Ovary (tissue), 3 donors: ENCODE results near the gene USP36.

Experiments
- POLR2A ChIP-seq: fragments of 450-650 bp; IDR thresholded peaks from one replicate; pipeline ENCODE4 v1.6.1; 2017; ENCODE audit warnings: antibody characterized with exemption, mild to moderate bottlenecking, moderate library complexity
- TF ChIP-seq, protein P1 (sequence below), 3 donors: fragments of 450-650 bp in 2 of 3; fragments of 200-600 bp in 1 of 3; IDR thresholded peaks; one replicate each; pipeline versions ENCODE4 v1.5.1 to v1.8.0; 2016 to 2022; ENCODE audit warnings: antibody characterized with exemption in 3 of 3, mild to moderate bottlenecking in 1 of 3
- donor health status: DM: no; HTN: no; CAD: no.

DNA sequence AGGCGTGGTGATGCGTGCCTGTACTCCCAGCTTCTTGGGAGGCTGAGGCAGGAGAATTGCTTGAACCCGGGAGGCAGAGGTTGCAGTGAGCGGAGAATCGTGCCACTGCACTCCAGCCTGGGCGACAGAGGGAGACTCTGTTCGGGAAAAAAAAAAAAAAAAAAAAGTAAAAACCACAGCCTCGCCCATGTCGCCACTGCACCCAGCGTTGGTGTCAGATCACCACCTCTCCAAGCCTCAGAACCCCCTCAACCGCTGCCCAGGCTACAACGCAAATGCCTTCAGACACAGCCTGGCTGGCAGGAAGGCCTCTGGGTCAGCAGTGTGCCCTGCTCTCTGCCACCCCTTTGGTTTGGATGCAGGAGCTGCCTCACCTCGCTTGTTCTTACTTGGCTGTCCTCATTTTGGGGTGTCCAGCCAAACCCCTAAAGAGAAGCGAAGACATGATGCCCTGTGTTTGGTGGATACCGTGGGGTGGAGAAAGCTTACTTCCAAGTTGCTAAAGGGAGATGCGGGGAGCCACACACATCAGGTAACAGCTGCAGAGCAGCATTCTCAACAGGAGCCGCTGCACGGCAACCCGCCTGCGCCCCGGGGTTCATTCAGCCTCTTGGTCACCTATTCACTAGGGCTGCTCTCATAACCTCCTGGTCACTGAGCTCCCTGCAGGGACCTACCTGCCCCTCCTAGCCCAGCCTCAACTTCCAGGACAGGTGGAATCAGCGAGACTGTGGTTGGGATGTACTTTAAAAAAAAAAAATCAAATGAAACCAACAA is 45.6 kb downstream of the USP36 start:
- TF ChIP-seq POLR2A = no peak
- TF ChIP-seq, protein P1, sequence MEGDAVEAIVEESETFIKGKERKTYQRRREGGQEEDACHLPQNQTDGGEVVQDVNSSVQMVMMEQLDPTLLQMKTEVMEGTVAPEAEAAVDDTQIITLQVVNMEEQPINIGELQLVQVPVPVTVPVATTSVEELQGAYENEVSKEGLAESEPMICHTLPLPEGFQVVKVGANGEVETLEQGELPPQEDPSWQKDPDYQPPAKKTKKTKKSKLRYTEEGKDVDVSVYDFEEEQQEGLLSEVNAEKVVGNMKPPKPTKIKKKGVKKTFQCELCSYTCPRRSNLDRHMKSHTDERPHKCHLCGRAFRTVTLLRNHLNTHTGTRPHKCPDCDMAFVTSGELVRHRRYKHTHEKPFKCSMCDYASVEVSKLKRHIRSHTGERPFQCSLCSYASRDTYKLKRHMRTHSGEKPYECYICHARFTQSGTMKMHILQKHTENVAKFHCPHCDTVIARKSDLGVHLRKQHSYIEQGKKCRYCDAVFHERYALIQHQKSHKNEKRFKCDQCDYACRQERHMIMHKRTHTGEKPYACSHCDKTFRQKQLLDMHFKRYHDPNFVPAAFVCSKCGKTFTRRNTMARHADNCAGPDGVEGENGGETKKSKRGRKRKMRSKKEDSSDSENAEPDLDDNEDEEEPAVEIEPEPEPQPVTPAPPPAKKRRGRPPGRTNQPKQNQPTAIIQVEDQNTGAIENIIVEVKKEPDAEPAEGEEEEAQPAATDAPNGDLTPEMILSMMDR (IDR thresholded peaks at IDR 0.05) = no peak
